Neuronal stem cell (in vitro differentiated cells): Measurements from ENCODE around the gene EFHD1.
A peak's percentile ranks its signal among the peaks of the same experiment; 100 is the strongest.
"Not testable (repeated sequence)": the region's sequence is repeated elsewhere in the genome, so short reads cannot be mapped to it uniquely, and the experiment has no call there.

Experiments used
- DNase-seq: peaks from one replicate; pipeline ENCODE4 v3.0.0-alpha.2; 2013; ENCODE audit warnings: low spot score
- H2AFZ ChIP-seq: one replicate; pipeline ENCODE4 v1.6.1; 2013; ENCODE audit warnings: mild to moderate bottlenecking, low read length, inconsistent platforms
- H2AK5ac ChIP-seq: 2 replicates; pipeline ENCODE4 v1.6.1; 2013; ENCODE audit warnings: low read depth, mild to moderate bottlenecking, inconsistent platforms, low read length, moderate library complexity, mixed read lengths
- H2BK120ac ChIP-seq: 2 replicates; pipeline ENCODE4 v1.6.1; 2013; ENCODE audit warnings: low read depth, mild to moderate bottlenecking, inconsistent platforms, low read length, moderate library complexity, mixed read lengths
- H2BK12ac ChIP-seq: one replicate; pipeline ENCODE4 v1.6.1; 2013; ENCODE audit warnings: low read length, inconsistent platforms
- H2BK15ac ChIP-seq: 2 replicates; pipeline ENCODE4 v1.6.1; 2013; ENCODE audit warnings: mild to moderate bottlenecking, low read length, inconsistent platforms, mixed read lengths
- H2BK5ac ChIP-seq: one replicate; pipeline ENCODE4 v1.6.1; 2013; ENCODE audit warnings: inconsistent platforms, mild to moderate bottlenecking, low read length, moderate library complexity
- H3K14ac ChIP-seq: one replicate; pipeline ENCODE4 v1.6.1; 2013; ENCODE audit warnings: low read length, inconsistent platforms
- H3K18ac ChIP-seq: 2 replicates; pipeline ENCODE4 v1.6.1; 2013; ENCODE audit warnings: low read length, inconsistent platforms
- H3K23ac ChIP-seq: 2 replicates; pipeline ENCODE4 v1.6.1; 2013; ENCODE audit warnings: low read depth, mild to moderate bottlenecking, mixed read lengths, low read length, inconsistent platforms; ENCODE audit not compliant: poor library complexity
- H3K27ac ChIP-seq: replicated peaks from 3 replicates; pipeline ENCODE4 v1.5.1; 2013; ENCODE audit warnings: low read length, inconsistent platforms
- H3K27me3 ChIP-seq, 3 experiments: 2 replicates each; pipeline ENCODE4 v1.6.1; 2013; ENCODE audit warnings: low read length in 3 of 3, mild to moderate bottlenecking in 2 of 3, inconsistent platforms in 1 of 3, low read depth in 1 of 3, mixed read lengths in 1 of 3, moderate library complexity in 1 of 3; ENCODE audit not compliant: control insufficient read depth in 3 of 3, insufficient read depth in 3 of 3
- H3K36me3 ChIP-seq, 2 donors: replicated peaks in 1 of 2; 2 replicates each; pipeline ENCODE4 v1.6.1; 2013; ENCODE audit warnings: low read length in 2 of 2; ENCODE audit not compliant: control insufficient read depth in 2 of 2, insufficient read depth in 2 of 2
- H3K4ac ChIP-seq: 2 replicates; pipeline ENCODE4 v1.6.1; 2013; ENCODE audit warnings: inconsistent platforms, mild to moderate bottlenecking, low read length, moderate library complexity
- H3K4me1 ChIP-seq, 2 donors: 1 replicate in 1 of 2; 2 replicates in 1 of 2; pipeline ENCODE4 v1.6.1; 2013; ENCODE audit warnings: low read length in 2 of 2, low read depth in 1 of 2; ENCODE audit not compliant: control insufficient read depth in 2 of 2, insufficient read depth in 1 of 2
- H3K4me2 ChIP-seq: one replicate; pipeline ENCODE4 v1.6.1; 2013; ENCODE audit warnings: mild to moderate bottlenecking, low read length, inconsistent platforms; ENCODE audit not compliant: insufficient read depth, poor library complexity, severe bottlenecking
- H3K4me3 ChIP-seq, 2 donors: 2 replicates each; pipeline ENCODE4 v1.5.1; 2013; ENCODE audit warnings: low read length in 2 of 2, mild to moderate bottlenecking in 2 of 2, inconsistent platforms in 1 of 2, moderate library complexity in 1 of 2
- H3K79me1 ChIP-seq: one replicate; pipeline ENCODE4 v1.6.1; 2013; ENCODE audit warnings: low read depth, mild to moderate bottlenecking, inconsistent platforms, low read length, moderate library complexity
- H3K9ac ChIP-seq: one replicate; pipeline ENCODE4 v1.6.1; 2013; ENCODE audit warnings: mild to moderate bottlenecking, low read depth, low read length, inconsistent platforms; ENCODE audit not compliant: poor library complexity
- H3K9me3 ChIP-seq, 2 donors: replicated peaks in 1 of 2; 2 replicates each; pipeline versions ENCODE3 to v1.6.1; 2013; ENCODE audit warnings: low read length in 2 of 2, mild to moderate bottlenecking in 2 of 2, inconsistent platforms in 1 of 2, low read depth in 1 of 2, mixed read lengths in 1 of 2, moderate library complexity in 1 of 2; ENCODE audit not compliant: control insufficient read depth in 2 of 2, insufficient read depth in 1 of 2
- H4K8ac ChIP-seq: one replicate; pipeline ENCODE4 v1.6.1; 2013; ENCODE audit warnings: low read depth, mild to moderate bottlenecking, inconsistent platforms, low read length, moderate library complexity
- H4K91ac ChIP-seq: one replicate; pipeline ENCODE4 v1.6.1; 2013; ENCODE audit warnings: low read length, low read depth, mild to moderate bottlenecking, inconsistent platforms; ENCODE audit not compliant: poor library complexity
- WGBS, 2 donors: extraction: QIAGEN DNeasy Blood & Tissue Kit; methylation state at CpG; one replicate each; pipeline ENCODE4 v1.1.7; 2013; ENCODE audit warnings: missing lambda C conversion rate in 2 of 2, mixed read lengths in 1 of 2; ENCODE audit not compliant: insufficient read length in 2 of 2, insufficient replicate concordance in 1 of 2; ENCODE audit errors: extremely low coverage in 2 of 2; 5-methylcytosine and 5-hydroxymethylcytosine counted together

Gene EFHD1

DNA sequence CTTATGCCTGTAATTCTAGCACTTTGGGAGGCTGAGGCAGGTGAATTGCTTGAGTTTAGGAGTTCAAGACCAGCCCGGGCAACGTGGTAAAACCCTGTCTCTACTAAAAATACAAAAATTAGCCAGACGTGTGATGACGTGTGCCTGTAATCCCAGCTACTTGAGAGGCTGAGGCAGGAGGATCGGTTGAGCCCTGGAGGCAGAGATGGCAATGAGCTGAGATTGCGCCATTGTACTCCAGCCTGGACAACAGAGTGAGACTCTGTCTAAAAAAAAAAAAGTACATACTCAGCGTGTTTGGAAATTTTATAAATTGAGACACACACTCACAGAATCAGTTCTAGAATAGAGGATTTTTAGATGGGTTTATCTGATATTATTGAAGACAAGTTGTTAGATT, 46.6 kb downstream of the EFHD1 start:
- no peaks in the 10 kb centered on the region for H3K79me1 ChIP-seq
- no peak overlapping the region for H2BK5ac ChIP-seq
- H3K27ac ChIP-seq = no peak overlapping the region
- H2AK5ac ChIP-seq = no peak overlapping the region
- no peak overlapping the region for H2BK12ac ChIP-seq
- H3K14ac ChIP-seq = no peak overlapping the region
- H3K27me3 ChIP-seq = no peaks in the 10 kb centered on the region
- H3K9ac ChIP-seq = no peak overlapping the region
- H3K9me3 ChIP-seq = no peaks in the 10 kb centered on the region
- no peak overlapping the region for H3K4me3 ChIP-seq
- H2AFZ ChIP-seq = no peak overlapping the region
- no peak overlapping the region for H3K18ac ChIP-seq
- no peak for DNase-seq
- no peak overlapping the region for H4K91ac ChIP-seq
- no peak overlapping the region for H2BK15ac ChIP-seq
- no peak overlapping the region for H3K23ac ChIP-seq
- H3K4me1 ChIP-seq = no peaks in the 10 kb centered on the region
- no peaks in the 10 kb centered on the region for H3K36me3 ChIP-seq
- H3K4me2 ChIP-seq = no peak overlapping the region
- H2BK120ac ChIP-seq = no peak overlapping the region
- no peak overlapping the region for H4K8ac ChIP-seq
- WGBS, 2 donors = no CpG with 5 or more reads among the region's 7 CpGs
- no peak overlapping the region for H3K4ac ChIP-seq

DNA sequence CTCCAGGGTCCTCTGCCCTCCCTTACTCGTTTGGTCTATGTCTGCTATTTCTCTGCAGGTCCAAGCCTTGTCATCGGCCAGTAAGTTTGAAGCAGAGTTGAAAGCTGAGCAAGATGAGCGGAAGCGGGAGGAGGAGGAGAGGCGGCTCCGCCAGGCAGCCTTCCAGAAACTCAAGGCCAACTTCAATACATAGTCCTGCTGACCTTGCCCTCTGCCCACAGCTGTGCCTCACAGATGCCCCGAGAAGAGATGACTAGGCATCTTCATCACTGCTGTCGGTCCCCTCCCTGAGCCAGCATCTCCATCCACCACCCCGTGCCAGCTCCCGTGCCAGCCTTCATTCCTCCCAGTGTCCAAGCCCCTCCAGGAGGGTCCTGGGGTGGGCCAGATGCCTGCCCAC, 48.1 kb downstream of the EFHD1 start:
- no peak overlapping the region for H3K4me3 ChIP-seq
- peak overlapping the region; percentile 37 for H2BK15ac ChIP-seq
- no peaks in the 10 kb centered on the region for H3K9me3 ChIP-seq
- H4K91ac ChIP-seq = no peak overlapping the region
- H3K4ac ChIP-seq = peak overlapping the region; percentile 17
- H4K8ac ChIP-seq = no peak overlapping the region
- no peaks in the 10 kb centered on the region for H3K27me3 ChIP-seq
- H2AFZ ChIP-seq = no peak overlapping the region
- WGBS, 2 donors = no CpG with 5 or more reads among the region's 10 CpGs
- no peak overlapping the region for H3K4me2 ChIP-seq
- no peak overlapping the region for H3K9ac ChIP-seq
- no peaks in the 10 kb centered on the region for H3K4me1 ChIP-seq
- H3K14ac ChIP-seq = no peak overlapping the region
- H3K36me3 ChIP-seq = no peaks in the 10 kb centered on the region
- no peak overlapping the region for H3K27ac ChIP-seq
- H2BK120ac ChIP-seq = no peak overlapping the region
- H2BK5ac ChIP-seq = no peak overlapping the region
- H3K79me1 ChIP-seq = no peaks in the 10 kb centered on the region
- no peak for DNase-seq
- H3K18ac ChIP-seq = no peak overlapping the region
- H2BK12ac ChIP-seq = no peak overlapping the region
- H3K23ac ChIP-seq = no peak overlapping the region
- peak overlapping the region; percentile 17 for H2AK5ac ChIP-seq

DNA sequence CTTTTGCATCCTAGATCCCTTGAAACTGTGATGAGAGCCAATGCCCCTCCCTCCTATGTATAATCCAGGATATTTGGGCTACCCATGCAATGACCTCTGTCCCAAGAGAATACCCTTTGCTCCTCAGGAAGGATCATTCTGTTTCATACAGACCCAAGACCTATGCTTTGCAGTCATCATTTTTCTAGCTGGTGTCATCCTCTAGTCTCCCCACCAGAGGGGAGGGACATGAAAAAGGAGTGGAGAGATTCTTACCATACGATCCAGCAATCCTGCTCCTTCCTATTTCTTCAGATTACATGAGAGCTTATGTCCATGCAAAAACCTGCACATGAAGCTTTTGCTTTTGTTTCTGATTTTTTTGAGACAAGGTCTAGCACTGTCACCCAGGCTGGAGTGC, 50.0 kb downstream of the EFHD1 start:
- Histone ChIP-seq H3K14ac (no peak overlapping the region), H3K79me1 (no peaks in the 10 kb centered on the region), H3K36me3 (no peaks in the 10 kb centered on the region), H2BK5ac (no peak overlapping the region), H3K27ac (no peak overlapping the region), H2BK12ac (no peak overlapping the region), H3K9ac (no peak overlapping the region), H3K4me1 (no peaks in the 10 kb centered on the region), H2BK15ac (no peak overlapping the region), H2BK120ac (no peak overlapping the region), H3K23ac (no peak overlapping the region), H3K4ac (no peak overlapping the region), H3K18ac (no peak overlapping the region), H3K4me3 (no peak overlapping the region), H3K9me3 (no peaks in the 10 kb centered on the region), H3K27me3 (peaks cover 0 to 4% (median 0%) of the 10 kb centered on the region in 3 experiments), H4K8ac (no peak overlapping the region), H2AK5ac (no peak overlapping the region), H2AFZ (no peak overlapping the region), H3K4me2 (no peak overlapping the region), H4K91ac (no peak overlapping the region)
- no CpG with 5 or more reads among the region's 1 CpG for WGBS, 2 donors
- no peak for DNase-seq

DNA sequence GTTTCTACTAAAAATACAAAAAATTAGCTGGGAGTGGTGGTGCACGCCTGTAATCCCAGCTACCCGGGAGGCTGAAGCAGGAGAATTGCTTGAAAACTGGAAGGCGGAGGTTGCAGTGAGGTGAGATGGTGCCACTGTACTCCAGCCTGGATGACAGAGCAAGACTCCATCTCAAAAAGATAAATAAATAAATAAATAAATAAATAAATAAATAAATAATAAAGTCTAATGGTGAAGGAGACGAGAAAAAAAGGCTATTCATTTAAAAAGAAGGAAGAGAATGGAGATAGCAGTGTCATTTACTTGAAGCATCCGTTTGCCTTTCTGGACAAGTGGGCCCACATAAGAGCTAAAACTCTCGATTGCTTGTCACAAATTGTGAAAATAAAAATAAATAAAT, 52.0 kb downstream of the EFHD1 start:
- H4K8ac ChIP-seq, H3K23ac ChIP-seq, H2BK12ac ChIP-seq, DNase-seq, H3K9me3 ChIP-seq, H3K9ac ChIP-seq, H3K14ac ChIP-seq, H3K27ac ChIP-seq, H3K4ac ChIP-seq, H2BK5ac ChIP-seq, H3K4me3 ChIP-seq, H4K91ac ChIP-seq, H3K27me3 ChIP-seq, H2BK15ac ChIP-seq, H3K18ac ChIP-seq, H3K4me2 ChIP-seq, H3K4me1 ChIP-seq, H3K36me3 ChIP-seq, H2BK120ac ChIP-seq, H2AK5ac ChIP-seq, H3K79me1 ChIP-seq, H2AFZ ChIP-seq: not testable (repeated sequence)
- WGBS, 2 donors = no CpG with 5 or more reads among the region's 6 CpGs
